GM21515 (cell line): ENCODE results near the gene C11orf98.
"Not testable (repeated sequence)": the region's sequence is repeated elsewhere in the genome, so short reads cannot be mapped to it uniquely, and the experiment has no call there.

Source experiments
- ATAC-seq: cut with Tn5 transposase; IDR thresholded peaks from one replicate; pipeline ENCODE4 v1.9.1; 2021; ENCODE audit not compliant: unreplicated experiment

Gene C11orf98

GRCh38 chr11:62687508-62688396 lies 22.7 kb upstream of the C11orf98 start:
- no peak for ATAC-seq

GRCh38 chr11:62682518-62682917 lies 17.5 kb upstream of the C11orf98 start:
- ATAC-seq, result no peak

- ATAC-seq, result no peak
Observed at GRCh38 chr11:62680825-62681240, 15.8 kb upstream of the C11orf98 start.

- peak; percentile 65 for ATAC-seq
Observed at GRCh38 chr11:62678770-62679696, 14.0 kb upstream of the C11orf98 start, which contains the start of gene UBXN1. TSS of gene UBXN1 (minus strand) at chr11:62679073. CDS start at chr11:62678923, 150 bp downstream.

GRCh38 chr11:62678433-62678769 lies 13.4 kb upstream of the C11orf98 start:
- ATAC-seq, result no peak

DNA sequence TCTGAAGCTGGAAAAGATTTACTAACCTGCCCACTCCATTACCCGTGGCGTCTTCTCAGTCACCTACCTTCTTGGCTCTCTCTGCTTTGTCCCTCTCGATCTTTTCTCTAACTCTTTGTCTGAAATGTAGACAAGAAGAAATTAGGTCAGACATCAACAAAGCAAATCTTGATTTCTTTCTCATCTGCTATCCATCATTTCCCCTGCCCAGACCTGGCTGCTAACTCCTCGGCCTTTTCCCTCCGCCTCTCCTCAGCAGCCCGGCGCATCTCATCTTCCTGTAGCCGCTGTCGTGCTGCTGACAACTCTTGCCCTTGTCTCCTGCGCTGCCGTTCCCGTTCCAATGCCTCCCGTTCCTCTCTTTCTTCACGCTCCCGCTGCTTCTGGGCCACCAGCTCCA lies 12.7 kb upstream of the C11orf98 start:
- no peak for ATAC-seq

- ATAC-seq, result no peak
Observed at GRCh38 chr11:62677156-62677555, 12.1 kb upstream of the C11orf98 start.

- ATAC-seq, result no peak
Observed at GRCh38 chr11:62676698-62677097, 11.7 kb upstream of the C11orf98 start.

- ATAC-seq, result not testable (repeated sequence)
Observed at GRCh38 chr11:62675415-62675814, 10.4 kb upstream of the C11orf98 start.

DNA sequence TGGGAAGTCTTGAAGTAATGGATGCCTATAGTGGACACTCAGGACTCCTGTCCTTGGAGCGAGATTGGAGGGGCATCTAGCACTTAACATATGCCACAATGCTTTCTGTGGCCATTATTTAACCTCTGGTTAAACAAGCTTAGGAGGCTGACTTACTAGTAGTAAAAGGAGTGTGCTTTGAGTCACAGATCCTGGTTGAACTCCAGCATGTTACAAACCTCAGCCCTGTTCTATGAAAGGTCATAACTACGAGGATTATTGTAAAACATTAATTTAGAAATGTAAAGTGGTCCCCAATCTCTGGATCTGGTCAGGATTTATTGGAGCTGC lies 8.2 kb upstream of the C11orf98 start:
- no peak for ATAC-seq

DNA sequence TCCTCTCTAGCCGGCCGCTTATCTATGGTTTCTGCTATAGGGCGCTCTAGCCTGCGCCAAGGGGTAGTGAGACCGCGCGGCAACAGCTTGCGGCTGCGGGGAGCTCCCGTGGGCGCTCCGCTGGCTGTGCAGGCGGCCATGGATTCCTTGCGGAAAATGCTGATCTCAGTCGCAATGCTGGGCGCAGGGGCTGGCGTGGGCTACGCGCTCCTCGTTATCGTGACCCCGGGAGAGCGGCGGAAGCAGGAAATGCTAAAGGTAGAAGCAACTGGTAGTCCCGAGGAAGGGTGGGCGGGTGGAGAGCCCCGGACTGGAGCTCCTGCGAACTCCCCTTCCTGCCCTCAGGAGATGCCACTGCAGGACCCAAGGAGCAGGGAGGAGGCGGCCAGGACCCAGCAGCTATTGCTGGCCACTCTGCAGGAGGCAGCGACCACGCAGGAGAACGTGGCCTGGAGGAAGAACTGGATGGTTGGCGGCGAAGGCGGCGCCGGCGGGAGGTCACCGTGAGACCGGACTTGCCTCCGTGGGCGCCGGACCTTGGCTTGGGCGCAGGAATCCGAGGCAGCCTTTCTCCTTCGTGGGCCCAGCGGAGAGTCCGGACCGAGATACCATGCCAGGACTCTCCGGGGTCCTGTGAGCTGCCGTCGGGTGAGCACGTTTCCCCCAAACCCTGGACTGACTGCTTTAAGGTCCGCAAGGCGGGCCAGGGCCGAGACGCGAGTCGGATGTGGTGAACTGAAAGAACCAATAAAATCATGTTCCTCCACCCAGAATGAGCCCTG lies 6.8 kb upstream of the C11orf98 start, which contains the start of the genes LBHD1 and UQCC3:
Gene LBHD1, minus strand, starts transcription at position 660 of the 782 bp plus-strand sequence. CDS start 2,236 bp downstream, outside the sequence.
Gene UQCC3, plus strand, starts transcription at position 66 of the 782 bp plus-strand sequence. Its CDS starts 73 bp downstream, at position 139.
- ATAC-seq, result peak; percentile 45

- peak; percentile 21 for ATAC-seq
Observed at GRCh38 chr11:62671236-62671607, 6.2 kb upstream of the C11orf98 start.

- no peak for ATAC-seq
Observed at GRCh38 chr11:62669420-62670161, 4.6 kb upstream of the C11orf98 start.

DNA sequence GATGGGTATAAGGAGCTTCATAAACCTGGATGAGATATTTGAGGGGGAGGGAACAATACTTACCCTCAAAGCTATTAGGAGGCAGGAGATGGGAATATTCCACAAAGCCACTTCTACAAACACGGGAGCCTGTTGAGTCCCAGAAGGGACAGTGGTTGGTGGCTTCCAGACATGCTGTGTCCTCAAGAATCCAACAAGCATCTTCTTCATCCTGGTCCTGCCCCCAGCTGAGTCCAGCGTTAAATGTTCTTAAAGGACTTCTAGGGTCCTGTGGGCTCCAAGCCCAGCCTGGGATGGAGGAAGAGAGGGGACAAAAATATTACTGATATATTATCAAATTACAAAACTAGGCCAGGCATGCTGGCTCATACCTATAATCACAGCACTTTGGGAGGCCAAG lies 2.5 kb upstream of the C11orf98 start:
- ATAC-seq, result no peak

- ATAC-seq, result no peak
Observed at GRCh38 chr11:62666259-62666926, 1.4 kb upstream of the C11orf98 start.

DNA sequence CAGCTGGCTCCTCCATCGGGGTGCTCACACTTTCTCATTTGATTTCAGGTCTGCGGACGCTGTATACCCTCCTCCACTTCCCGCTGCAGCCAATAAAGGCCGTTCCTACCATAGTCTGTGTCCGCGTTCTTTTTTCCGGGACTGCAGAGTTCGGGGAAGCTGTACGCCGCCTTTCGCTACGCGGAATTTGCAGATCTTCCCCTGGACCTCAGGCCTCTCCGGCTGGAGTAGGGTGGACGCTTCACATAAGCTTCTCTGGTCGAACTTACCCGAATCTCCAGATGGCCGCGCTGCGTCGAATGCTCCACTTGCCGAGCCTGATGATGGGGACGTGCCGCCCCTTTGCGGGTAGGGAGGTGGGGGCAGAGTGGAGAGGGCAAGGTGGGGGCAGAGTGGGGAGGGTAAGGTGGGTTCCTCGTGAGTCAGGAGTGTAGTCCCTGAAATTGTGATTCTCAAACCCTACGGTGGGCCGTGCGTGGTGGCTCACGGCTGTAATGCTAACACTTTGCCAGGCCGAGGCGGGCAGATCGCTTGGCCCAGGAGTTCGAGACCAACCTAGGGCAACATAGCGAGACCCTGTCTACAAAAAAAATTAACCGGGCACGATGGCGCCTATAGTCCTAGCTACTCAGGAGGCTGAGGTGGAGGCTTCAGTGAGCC lies 719 bp upstream of the C11orf98 start:
- peak; percentile 24 for ATAC-seq

DNA sequence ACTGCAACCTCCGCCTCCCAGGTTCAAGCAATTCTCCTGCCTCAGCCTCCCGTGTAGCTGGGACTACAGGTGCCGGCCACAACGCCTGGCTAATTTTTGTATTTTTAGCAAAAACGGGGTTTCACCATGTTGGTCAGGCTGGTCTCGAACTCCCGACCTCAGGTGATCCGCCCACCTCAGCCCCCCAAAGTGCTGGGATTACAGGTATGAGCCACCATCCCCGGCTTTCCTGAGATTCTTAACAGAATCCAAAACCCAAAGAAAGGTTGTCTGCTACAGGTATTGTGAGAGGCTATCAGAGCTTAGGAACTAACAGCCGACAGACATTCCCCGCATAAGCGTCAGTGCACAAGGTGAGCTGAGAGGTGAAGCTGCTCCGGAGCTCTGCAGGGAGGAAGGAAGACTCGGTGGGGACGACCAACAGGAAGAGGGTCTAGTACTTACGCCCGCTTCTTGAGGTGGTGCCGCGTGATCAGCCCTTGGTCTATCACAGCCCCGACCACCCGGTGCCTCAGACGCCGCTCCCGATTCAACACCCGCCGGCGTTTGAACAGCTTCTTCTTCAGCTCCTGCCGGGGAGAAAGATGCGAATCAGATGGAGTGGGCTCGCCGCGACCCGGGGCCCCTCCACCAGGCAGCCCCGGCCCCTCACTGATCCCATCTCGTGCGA lies 470 bp downstream of the C11orf98 start:
- ATAC-seq, result peak; percentile 27

DNA sequence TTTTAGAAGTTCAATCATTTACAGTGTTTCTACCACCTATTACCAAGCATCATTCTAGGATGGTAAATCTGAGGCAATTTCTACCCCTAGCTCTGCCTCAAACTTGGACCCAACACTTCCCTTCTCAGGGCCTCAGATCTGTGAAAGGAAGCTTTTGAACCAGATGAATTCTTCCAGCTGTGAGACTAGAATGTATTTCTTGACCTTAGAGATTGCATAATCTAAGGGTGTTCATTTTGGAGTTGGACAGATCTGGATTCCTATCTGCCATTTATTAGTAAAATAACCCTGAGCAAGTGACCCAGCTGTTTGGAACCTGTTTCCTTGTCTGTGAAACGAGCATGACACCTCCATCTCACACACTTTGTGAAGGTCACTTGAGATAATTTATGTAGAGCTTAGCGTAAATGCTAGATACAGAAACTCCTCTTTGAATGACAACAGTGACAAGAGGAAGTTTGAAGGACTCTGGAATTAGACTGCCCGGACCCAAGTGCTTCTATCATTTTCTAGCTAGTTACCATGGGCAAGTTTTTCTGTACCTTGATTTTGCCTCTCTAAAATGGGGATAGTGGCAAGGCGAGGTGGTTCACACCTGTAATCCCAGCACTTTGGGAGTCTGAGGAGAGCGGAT lies 8.1 kb downstream of the C11orf98 start:
- no peak for ATAC-seq
